Panc1 (cell line): ENCODE results near the gene NR5A2. TPM values are rescaled to one million over a fixed set of nuclear protein-coding genes. Genes with fewer than 3 reads are reported as not detected.

Experiments
- ATAC-seq: fragments of 200-7000 bp; cut with Tn5 transposase; 2 replicates; pipeline ENCODE4 v1.9.1; 2020; ENCODE audit warnings: mild to moderate bottlenecking, moderate library complexity
- BruUV-seq: library from RNA; stranded (reverse); fragments of 400-500 nt; replicated peaks from 2 replicates; lab custom pipeline; 2021; lab: Mats Ljungman, UMichigan
- CTCF ChIA-PET: fragments of 300-600 bp; sonication (Branson Sonifier 250); formaldehyde crosslinking; loops from one replicate; lab custom pipeline; 2022; ENCODE audit warnings: antibody characterized with exemption; lab: Charles Lee
- POLR2A ChIA-PET: fragments of 300-600 bp; sonication (Branson Sonifier 250); formaldehyde crosslinking; loops from one replicate; lab custom pipeline; 2022; ENCODE audit warnings: antibody characterized with exemption; lab: Charles Lee
- DNase-seq: peaks from one replicate; pipeline ENCODE4 v3.0.0-alpha.2; 2010; ENCODE audit warnings: low read depth, low spot score
- H3K27ac ChIP-seq: 2 replicates; pipeline ENCODE4 v1.5.1; 2011; ENCODE audit warnings: mild to moderate bottlenecking, low read length, inconsistent platforms
- H3K27me3 ChIP-seq: fragments of 200-500 bp; sonication (Bioruptor generic); 2 replicates; pipeline ENCODE4 v1.6.0; 2014; ENCODE audit warnings: low read length, inconsistent platforms; ENCODE audit not compliant: control insufficient read depth, insufficient read depth
- H3K36me3 ChIP-seq: fragments of 200-500 bp; sonication (Bioruptor generic); 2 replicates; pipeline ENCODE4 v1.5.1; 2014; ENCODE audit warnings: inconsistent platforms, mild to moderate bottlenecking, low read length, moderate library complexity; ENCODE audit not compliant: control insufficient read depth, insufficient read depth
- H3K4me1 ChIP-seq: 2 replicates; pipeline ENCODE4 v1.5.1; 2011; ENCODE audit warnings: inconsistent platforms, mild to moderate bottlenecking, low read length, moderate library complexity; ENCODE audit not compliant: control insufficient read depth, insufficient read depth
- H3K4me3 ChIP-seq, 2 experiments: 2 replicates each; pipeline ENCODE4 v1.5.1; 2011 to 2012; ENCODE audit warnings: low read depth in 2 of 2, low read length in 2 of 2, mild to moderate bottlenecking in 2 of 2, inconsistent platforms in 1 of 2, moderate library complexity in 1 of 2
- H3K9me3 ChIP-seq: fragments of 200-500 bp; sonication (Bioruptor generic); 2 replicates; pipeline ENCODE4 v1.5.1; 2014; ENCODE audit warnings: low read depth, mild to moderate bottlenecking, inconsistent platforms, low read length, moderate library complexity; ENCODE audit not compliant: control insufficient read depth, insufficient read depth
- POLR2AphosphoS5 ChIP-seq: IDR thresholded peaks from 2 replicates; pipeline ENCODE4 v1.6.1; 2012; ENCODE audit warnings: mild to moderate bottlenecking, low read depth, low read length, moderate library complexity
- SIN3A ChIP-seq: IDR thresholded peaks from 2 replicates; pipeline ENCODE4 v1.6.1; 2012; ENCODE audit warnings: low read depth, mild to moderate bottlenecking, low read length, moderate library complexity, borderline replicate concordance; ENCODE audit not compliant: insufficient read depth
- TCF7L2 ChIP-seq: IDR thresholded peaks from 2 replicates; pipeline ENCODE4 v1.6.1; 2011; ENCODE audit warnings: mild to moderate bottlenecking, low read depth, low read length, inconsistent platforms
- in situ Hi-C: cut with HindIII; loops from 2 replicates; pipeline ENCODE4 v1.10.0; 2016; ENCODE audit warnings: low sequenced_read_pairs, low pct_unique_long_range_greater_than_20kb
- intact Hi-C: fragments of 100-400 bp; cut with micrococcal nuclease; formaldehyde crosslinking; loops from one replicate; pipeline ENCODE4 v1.10.0; 2022; ENCODE audit not compliant: unreplicated experiment
- total RNA-seq: library from RNA; stranded (reverse); gene quantifications from one replicate; pipeline ENCODE4 v1.2.1, GENCODE V29; 2021; ENCODE audit not compliant: unreplicated experiment
- TF ChIP-seq, protein P1 (sequence below), 2 experiments: IDR thresholded peaks; 2 replicates each; pipeline ENCODE4 v1.6.1; 2011 to 2012; ENCODE audit warnings: low read depth in 2 of 2, control low read depth in 1 of 2, low read length in 1 of 2, mild to moderate bottlenecking in 1 of 2, moderate library complexity in 1 of 2; ENCODE audit not compliant: insufficient read depth in 1 of 2

The NR5A2 gene
- total RNA-seq, 1 experiment from 2014 or later = 4.3 TPM

DNA sequence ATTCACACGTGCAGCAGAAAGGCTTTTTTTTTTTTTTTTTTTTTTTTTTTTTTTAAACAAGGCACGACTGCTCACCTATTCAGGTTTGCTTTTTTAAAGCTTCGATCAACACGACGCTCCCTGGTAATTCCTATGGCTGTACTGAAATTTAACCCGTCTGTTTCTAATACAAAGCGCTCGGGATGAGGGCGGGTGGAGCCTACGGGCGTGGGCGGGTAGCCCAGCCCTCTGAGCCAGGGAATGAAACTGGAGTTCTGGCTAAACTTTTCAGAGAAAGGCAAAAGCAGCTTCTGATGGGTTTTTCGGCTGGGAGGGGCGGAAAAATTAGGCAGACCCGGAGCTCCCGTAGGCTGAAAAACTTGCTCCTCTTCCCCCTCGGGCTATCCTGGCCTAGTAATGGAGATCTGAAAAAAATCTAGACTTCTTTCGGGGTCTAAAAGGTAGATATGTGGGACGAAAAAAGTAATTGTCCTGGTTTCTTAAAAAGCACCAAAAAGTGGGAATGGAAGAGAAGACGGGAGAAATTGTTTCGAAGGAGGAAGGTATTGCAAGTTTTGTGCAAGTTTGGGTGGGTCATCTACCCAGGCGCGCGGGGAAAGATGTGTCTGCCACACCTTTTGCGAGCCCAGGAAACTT is 7.4 kb downstream of the NR5A2 start:
- DNase-seq (no peak), ATAC-seq (no peak)
- BruUV-seq = no TSS peak
- Histone ChIP-seq H3K4me3 (no peak overlapping the region), H3K9me3 (no peaks in the 10 kb centered on the region), H3K4me1 (no peaks in the 10 kb centered on the region; the same call in 1 of the 2 replicates), H3K27ac (no peak overlapping the region), H3K27me3 (no peaks in the 10 kb centered on the region; the same call in none of the 2 replicates), H3K36me3 (no peaks in the 10 kb centered on the region; the same call in 1 of the 2 replicates)
- ChIA-PET POLR2A (no interaction called here), CTCF (no interaction called here)
- TF ChIP-seq, protein P1, sequence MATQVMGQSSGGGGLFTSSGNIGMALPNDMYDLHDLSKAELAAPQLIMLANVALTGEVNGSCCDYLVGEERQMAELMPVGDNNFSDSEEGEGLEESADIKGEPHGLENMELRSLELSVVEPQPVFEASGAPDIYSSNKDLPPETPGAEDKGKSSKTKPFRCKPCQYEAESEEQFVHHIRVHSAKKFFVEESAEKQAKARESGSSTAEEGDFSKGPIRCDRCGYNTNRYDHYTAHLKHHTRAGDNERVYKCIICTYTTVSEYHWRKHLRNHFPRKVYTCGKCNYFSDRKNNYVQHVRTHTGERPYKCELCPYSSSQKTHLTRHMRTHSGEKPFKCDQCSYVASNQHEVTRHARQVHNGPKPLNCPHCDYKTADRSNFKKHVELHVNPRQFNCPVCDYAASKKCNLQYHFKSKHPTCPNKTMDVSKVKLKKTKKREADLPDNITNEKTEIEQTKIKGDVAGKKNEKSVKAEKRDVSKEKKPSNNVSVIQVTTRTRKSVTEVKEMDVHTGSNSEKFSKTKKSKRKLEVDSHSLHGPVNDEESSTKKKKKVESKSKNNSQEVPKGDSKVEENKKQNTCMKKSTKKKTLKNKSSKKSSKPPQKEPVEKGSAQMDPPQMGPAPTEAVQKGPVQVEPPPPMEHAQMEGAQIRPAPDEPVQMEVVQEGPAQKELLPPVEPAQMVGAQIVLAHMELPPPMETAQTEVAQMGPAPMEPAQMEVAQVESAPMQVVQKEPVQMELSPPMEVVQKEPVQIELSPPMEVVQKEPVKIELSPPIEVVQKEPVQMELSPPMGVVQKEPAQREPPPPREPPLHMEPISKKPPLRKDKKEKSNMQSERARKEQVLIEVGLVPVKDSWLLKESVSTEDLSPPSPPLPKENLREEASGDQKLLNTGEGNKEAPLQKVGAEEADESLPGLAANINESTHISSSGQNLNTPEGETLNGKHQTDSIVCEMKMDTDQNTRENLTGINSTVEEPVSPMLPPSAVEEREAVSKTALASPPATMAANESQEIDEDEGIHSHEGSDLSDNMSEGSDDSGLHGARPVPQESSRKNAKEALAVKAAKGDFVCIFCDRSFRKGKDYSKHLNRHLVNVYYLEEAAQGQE (IDR thresholded peaks at IDR 0.05; ENCODE audit: insufficient read depth in 1 of 2, low read depth in 2 of 2, low read length in 1 of 2) = no peak
- TF ChIP-seq TCF7L2 = no peak
- intact Hi-C loops = no loop called here
- in situ Hi-C loops = no loop called here

- Histone ChIP-seq H3K4me1 (no peaks in the 10 kb centered on the region; the same call in 1 of the 2 replicates), H3K4me3 (no peak overlapping the region), H3K9me3 (no peaks in the 10 kb centered on the region), H3K27me3 (no peaks in the 10 kb centered on the region; the same call in none of the 2 replicates), H3K36me3 (no peaks in the 10 kb centered on the region; the same call in 1 of the 2 replicates), H3K27ac (no peak overlapping the region)
- in situ Hi-C loops = no loop called here
- intact Hi-C loops = no loop called here
- ChIA-PET CTCF (no interaction called here), POLR2A (no interaction called here)
- no TSS peak for BruUV-seq
- ATAC-seq = no peak
- DNase-seq = no peak
- TF ChIP-seq SIN3A (no peak), POLR2AphosphoS5 (no peak)
- TF ChIP-seq, protein P1 (IDR thresholded peaks at IDR 0.05; ENCODE audit: insufficient read depth in 1 of 2, low read depth in 2 of 2, low read length in 1 of 2) = no peak
These were observed 8.0 kb downstream of the NR5A2 start for GRCh38 chr1:200035397-200035955.
